Measurements from ENCODE around the gene NFIX.

NFIX gene

GRCh38 chr19:13095934-13096927 lies 101.0 kb downstream of the NFIX start:
- DNase-seq, result no peak

GRCh38 chr19:13097033-13097462 lies 101.8 kb downstream of the NFIX start:
- peak; percentile 43 for DNase-seq

GRCh38 chr19:13097463-13098258 lies 102.4 kb downstream of the NFIX start:
- no peak for DNase-seq

- peak; percentile 59 for DNase-seq
Observed at GRCh38 chr19:13098277-13099072, 103.2 kb downstream of the NFIX start.

GRCh38 chr19:13099073-13099999 lies 104.1 kb downstream of the NFIX start:
- peak; percentile 84 for DNase-seq

GRCh38 chr19:13100031-13100588 lies 104.8 kb downstream of the NFIX start:
- peak; percentile 88 for DNase-seq

- DNase-seq, result no peak
Observed at GRCh38 chr19:13100841-13101589, 105.7 kb downstream of the NFIX start.

- no peak for DNase-seq
Observed at GRCh38 chr19:13101590-13102415, 106.5 kb downstream of the NFIX start.

- DNase-seq, result no peak
Observed at GRCh38 chr19:13102416-13102665, 107.1 kb downstream of the NFIX start.

- DNase-seq, result peak; percentile 47
Observed at GRCh38 chr19:13102666-13103580, 107.6 kb downstream of the NFIX start, which contains the start of gene LYL1. TSS of gene LYL1 (minus strand) at chr19:13102858. CDS start at chr19:13101171, 1,687 bp downstream.

GRCh38 chr19:13103581-13104359 lies 108.5 kb downstream of the NFIX start:
- DNase-seq, result no peak

- DNase-seq, result peak; percentile 64
Observed at GRCh38 chr19:13104360-13104847, 109.1 kb downstream of the NFIX start.

- peak; percentile 40 for DNase-seq
Observed at GRCh38 chr19:13104848-13105711, 109.8 kb downstream of the NFIX start.

GRCh38 chr19:13109361-13110098 lies 114.3 kb downstream of the NFIX start:
- no peak for DNase-seq

GRCh38 chr19:13110099-13110610 lies 114.9 kb downstream of the NFIX start:
- no peak for DNase-seq

- no peak for DNase-seq
Observed at GRCh38 chr19:13112555-13112954, 117.3 kb downstream of the NFIX start.
